HG03442 (cell line): ENCODE data around the gene NOP9.

Source experiments
- ATAC-seq: cut with Tn5 transposase; IDR thresholded peaks from one replicate; pipeline ENCODE4 v1.9.1; 2021; ENCODE audit warnings: mild to moderate bottlenecking, moderate library complexity; ENCODE audit not compliant: unreplicated experiment

NOP9 gene

DNA sequence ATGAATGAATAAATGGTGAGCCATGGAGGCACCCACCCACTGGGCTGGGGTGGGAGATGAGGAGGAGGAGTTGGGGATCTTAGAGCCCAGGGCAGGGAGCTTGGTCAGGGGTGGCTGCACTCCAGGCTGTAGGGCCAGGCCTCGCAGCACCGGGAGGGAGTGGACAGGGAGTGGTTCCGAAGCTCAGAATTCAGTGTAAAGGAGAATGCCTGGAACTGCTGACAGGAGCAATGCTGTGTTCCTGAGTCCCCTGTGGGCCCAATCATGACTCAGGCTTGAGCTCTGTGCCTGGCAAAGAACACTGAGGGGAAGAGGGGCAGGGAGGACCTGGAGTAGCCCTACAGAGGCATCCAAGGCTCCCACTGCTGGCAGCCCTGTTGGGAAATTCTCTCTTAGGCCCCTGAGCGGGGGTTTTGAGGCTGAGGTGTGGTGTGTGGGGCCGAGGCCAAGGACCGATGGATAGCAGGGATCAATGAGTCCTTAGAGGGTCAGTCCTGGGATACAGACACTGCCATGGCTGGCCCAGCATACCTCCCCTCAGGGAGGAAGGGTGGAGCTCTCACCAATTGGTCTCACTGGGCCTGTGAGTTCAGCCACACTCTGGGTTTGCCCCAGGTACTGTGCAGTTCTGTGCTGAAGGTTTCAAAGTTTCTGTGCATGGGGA, 18.7 kb upstream of the NOP9 start:
- ATAC-seq, result no peak

DNA sequence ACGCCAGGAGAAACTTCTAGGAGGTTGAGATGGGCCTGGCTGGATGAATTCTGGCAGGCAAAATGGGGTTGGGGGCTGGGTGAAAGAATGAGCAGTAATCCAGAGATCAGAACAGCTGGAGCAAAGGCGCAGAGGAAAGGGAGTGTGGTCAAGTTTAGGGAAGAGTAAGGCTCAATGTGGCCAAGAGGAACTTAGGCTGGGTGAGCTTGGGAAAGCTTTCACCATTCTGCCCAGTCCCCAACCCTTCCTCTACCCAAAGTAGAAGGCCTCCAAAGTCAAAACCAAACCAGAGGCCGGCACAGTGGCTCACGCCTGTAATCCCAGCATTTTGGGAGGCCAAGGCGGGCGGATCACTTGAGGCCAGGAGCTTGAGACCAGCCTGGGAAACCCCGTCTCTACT, 18.0 kb upstream of the NOP9 start:
- no peak for ATAC-seq

DNA sequence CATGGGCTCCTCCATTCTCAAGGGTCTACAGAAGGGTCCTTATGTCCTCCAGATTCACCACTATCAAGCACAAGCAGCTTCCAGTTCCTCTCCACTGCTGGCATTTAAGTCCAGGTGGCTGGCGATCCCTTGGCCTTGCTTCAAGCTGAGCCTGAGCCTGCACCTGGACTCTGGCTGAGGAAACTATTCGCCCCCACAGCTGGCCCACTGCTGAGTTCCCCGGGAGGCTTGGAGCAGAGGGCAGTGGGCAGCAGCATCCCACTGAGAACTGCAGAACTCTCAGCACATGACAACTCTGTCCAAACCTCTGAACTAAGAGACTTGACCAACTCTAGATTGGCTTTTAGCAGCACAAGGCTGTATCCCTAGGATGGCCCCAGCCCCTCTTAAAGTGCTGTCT, 16.9 kb upstream of the NOP9 start:
- no peak for ATAC-seq

DNA sequence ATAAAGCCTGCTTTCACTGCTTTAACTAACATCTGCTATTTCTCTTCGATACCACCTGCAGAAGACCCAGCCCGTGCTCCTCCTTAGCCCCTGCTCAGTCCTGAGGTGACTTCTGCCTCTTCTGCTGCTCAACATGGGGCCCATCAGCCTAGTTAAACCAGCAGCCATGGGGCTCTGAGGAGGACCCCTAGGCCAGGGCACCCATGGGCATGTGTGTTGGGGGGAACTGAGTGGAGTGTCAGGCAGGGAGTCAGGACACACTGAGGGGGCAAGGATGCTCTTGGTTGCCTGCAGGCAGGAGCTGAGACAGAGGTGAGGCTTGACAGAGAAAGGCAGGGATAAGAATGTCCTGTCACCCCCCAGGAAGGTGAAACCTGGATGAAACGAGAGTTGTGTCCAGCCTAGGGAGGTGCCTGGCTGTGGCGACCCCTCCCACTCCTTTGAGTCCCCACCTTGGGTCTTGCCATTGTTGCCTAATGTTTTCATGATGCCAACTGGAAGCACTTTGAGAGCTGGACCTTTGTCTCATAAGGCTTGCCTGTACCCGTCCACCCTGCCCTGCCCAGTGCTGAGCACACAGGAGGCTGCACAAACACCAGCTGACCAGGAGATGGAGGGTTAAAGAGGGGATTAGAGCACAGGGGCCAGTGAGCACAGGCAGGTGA, 15.7 kb upstream of the NOP9 start:
- ATAC-seq, result no peak

DNA sequence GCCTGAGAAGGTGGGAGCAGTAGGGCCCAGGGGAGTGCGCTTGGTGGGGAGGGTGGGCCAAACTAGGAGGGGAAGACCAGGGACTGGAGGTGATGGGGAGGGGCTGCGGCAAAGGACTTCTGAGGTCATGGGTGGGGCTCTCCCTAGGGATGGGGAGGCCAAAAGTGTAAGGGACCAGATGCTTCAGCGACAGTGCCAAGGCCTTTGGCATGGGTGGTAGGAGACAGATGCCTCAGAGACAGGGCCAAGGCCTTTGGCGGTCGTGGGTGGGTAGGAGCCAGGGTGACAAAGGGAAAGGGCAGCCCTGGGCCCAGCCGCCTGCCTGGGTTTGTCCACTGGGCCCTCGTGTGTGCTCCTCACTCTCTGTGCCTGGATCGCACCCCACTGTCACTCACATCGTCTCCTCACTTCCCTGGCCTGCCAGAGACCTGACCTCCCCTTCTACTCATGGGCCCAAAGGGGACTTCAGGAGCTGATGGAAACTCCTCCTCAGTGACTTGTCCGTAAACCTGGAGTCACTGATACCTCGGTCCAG, 15.1 kb upstream of the NOP9 start:
- no peak for ATAC-seq

DNA sequence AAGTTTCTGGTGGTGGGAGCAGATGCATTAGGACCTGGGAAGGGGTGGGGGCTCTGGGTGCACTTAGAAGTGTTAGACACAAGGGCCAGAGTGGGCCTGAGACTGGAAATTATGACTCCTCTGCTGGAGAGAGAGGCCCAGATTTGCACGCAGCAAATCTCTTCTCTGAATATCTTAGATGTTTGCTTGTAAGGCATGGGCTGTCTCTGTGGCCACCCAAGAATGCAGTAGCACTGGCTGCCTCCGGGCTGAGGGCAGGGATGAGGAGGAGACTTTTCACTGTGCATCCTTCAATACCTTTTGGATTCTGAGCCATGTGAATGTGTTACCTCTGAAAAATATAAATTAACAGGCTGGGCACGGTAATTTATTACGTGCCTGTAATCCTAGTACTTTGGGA, 14.3 kb upstream of the NOP9 start:
- ATAC-seq, result no peak

DNA sequence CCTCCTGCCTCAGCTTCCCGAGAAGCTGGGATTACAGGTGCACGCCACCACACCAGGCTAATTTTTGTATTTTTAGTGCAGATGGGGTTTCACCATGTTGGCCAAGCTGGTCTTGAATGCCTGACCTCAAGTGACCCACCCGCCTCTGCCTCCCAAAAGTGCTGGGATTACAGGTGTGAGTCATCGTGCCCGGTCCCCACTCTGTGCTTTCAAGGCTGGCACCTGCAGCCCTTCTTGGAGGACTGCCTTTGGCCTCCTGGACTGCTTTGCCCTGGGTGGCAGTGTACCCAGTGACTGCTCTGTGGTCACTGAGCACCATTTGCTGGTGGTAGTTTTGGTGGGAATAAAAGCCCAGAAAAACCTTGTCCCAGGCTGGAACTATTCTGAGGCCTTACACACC, 12.7 kb upstream of the NOP9 start:
- no peak for ATAC-seq

DNA sequence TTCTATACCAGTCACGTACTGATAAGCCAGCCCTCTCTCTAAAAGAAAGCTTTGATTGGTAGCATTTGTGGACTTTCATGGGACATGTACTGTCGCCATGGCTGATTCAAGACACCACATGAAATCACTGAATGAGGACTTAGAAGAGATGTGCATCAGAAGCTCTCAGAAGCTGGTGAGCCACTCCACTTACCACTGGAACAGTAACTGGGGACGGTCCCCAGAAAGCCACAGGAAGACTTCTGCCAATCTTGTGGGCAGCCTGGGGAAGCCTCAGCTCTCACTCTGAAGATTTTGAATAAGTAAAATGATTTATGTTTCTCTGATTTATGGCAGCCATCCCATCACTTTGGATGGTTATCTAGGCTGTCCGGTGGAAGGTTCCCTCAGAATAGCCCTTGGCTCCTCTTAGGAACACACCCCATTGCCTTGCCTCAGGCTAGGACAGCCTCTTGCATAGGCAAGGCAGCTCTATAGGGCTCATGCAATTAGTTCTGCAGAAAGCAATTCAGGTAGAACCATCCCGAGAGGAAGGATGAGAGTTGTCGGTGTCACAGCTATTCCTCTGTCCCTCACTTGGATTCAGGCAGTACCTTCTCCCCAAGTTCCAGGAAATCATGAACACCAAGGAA, 9.9 kb upstream of the NOP9 start:
- peak; percentile 92 for ATAC-seq

DNA sequence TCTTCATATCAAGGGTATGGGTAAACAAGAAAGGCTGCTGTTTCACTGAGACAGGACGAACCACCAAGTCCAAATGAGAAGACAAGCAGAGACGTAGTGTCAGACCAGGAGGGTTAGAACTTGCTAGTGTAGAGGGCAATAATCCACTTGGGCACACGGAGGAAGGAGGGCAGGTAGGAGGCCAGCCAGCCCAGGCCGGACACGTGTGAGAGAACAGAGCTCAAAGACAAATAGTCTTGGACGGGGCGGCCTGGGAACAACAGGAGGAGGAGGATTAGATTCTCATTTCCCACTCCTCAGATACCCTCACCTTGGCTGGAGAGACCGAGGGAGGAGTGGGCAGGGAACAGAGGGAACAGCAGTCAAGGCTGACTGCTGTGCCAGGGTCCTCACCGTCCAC, 8.9 kb upstream of the NOP9 start:
- no peak for ATAC-seq

DNA sequence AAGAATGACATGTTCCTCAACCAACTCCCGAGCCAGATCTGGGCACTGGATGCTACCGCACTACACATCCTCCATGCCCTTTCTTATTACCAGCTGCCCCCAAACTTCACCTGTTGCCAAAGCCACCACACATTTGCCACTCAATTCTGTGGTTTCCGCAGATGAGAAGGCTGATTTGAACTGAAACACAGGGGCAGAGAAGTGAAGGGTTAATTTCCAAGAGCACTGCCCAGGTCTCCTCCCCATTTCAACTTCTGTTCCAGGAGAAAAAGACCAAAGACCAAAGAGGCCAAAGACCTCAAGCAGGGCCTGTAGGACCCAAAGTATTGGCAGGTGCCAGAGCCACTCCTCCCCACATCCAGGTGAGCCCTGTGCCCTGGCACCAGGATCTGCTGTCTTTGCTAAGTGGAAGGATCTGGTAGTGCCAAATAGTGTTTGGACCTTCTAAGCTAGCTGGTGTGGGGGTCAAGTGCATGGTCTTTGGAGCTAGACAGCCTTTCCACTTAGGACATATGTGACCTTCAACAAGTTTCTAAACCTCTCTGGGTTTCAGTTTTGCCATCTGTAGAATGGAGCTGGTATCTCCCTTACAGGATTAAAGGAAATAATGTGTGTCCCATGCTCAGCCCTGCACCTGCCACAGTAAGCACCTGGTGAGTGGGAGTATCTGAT, 8.1 kb upstream of the NOP9 start:
- ATAC-seq, result no peak

DNA sequence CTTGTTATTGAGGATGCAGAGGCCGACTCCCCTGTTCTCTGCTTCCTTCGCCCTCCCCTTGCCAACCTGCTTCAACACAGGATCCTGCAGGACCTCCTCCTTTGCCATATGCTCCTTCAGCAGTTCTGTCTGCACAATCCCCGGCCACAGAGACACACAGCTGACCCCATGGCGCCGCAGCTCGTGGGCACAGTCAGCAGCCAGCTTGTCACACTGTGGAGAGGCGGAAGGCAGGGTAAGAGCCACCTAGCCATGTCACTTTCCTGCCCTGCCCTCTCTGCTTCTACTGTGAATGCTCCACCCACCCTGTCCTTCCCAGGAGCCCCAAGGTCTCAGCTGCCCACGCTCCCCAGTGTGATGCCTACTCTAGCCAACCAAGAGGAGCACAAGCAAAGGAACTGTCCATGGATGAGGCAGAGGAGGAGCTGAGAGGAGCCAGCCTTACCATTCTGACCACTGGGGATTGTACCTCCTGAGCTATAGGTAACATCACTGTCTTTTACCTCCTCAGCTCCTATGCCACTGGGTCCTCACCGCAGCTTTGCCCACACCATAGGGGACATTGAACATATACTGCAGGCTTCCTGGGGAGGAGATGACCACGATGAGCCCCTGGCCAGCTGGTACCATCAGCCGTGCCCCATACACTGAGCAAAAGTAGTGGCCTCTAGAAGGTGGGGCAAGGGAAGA, 7.4 kb upstream of the NOP9 start:
- no peak for ATAC-seq

DNA sequence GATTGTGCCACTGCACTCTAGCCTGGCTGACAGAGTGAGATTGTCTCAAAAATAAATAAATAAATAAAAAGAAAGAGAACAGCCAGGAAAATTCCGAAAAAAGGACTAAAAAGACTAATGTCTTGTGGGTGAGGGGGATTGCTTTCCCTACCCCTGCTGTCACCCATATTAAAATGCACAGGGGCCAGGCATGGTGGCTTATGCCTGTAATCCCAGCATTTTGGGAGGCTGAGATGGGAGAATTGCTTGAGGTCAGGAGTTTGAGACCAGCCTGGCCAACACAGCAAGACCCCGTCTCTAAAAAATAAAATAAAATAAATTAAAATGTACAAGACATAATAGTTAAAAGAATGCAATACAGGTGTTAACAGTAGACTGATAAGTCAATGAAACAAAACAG, 6.1 kb upstream of the NOP9 start:
- ATAC-seq, result no peak

DNA sequence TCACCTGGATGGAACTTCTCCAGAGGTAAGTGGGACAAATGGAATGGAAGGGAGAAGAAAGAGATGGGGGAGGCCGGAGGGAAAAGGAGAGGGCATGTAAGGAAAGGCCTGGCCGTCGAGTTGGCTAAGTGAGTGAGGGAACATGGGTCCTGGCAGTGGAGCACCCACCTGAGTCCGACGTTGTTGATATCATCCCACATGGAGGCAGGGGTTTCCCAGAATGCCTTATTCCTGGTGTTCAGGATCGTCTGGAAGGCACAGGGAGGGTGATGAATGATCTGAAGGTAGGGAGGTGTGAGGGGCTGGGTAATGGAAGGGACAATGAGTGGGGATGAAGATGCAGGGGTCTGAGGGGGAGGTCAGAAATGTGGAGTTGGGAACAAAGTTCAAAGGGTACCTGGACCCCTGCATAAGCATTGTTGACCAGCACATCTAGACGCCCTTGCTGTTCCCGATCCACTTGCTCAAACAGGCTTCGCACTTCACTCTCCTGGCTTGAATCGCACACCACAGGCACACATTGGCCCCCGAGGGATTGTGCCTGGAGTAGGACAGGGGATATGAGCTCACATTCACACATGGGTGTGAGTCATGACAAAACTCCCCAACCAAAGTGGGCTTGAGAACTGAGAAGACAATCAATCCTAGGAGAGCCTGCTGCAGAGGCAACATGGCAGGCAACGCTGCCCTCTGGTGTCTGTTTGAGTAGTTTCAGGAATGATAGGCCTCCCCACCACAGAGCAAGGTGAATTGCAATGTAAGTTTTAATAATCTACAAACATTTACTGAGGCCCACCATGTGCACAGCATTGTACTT, 3.1 kb upstream of the NOP9 start:
- peak; percentile 40 for ATAC-seq

DNA sequence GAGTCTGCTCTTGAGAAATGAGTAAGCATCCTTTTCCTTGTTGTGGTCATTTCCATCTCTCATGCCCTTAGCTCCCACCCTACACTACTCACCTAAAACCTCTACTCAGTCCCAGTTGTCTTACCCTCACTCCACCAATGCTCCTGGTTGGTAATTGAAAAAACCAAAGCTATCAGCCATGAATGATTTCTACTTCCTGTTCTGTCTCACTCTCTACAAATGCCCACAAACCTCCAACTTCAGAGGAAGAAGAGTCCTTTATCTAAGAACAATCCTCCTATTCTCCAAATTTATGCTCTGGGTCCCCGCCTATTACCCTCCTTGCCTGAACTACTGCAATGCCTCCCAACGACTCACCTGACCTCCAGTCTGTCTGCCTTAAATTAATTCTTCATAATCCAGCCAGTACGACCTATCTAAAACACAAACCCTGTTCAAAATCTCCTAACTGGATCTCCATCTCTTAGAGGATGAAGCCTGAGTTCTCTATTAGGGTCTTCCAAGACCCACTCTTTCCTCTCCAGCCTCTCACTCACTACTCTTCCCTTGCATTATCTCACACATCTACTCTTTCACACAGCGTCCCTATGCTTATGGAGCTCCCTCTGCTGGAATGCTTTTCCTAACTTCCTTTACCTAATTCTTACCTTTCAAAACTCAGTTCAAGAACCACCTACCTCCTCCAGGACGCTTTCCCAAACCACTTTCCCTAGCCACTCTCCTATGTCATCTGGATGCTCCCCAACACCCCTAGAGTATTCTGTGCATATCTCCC, 2.3 kb upstream of the NOP9 start:
- ATAC-seq, result peak; percentile 16

DNA sequence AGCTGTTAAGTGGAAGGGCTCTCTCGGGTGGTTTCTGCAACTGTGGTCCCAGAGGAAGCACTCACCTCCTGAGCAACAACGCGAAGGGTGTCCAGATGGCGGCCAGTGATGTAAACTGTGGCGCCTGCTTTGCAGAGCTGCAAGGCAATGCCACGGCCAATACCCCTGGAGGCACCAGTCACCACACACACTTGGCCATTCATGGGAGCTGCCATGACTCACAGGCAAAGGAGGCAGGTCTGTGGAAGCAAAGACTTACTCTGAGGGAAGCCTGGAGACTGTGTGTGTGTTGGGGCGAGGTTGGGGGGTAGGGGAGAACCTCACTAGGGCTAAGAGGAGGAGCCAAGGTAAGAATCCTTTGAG, 777 bp upstream of the NOP9 start:
- no peak for ATAC-seq

DNA sequence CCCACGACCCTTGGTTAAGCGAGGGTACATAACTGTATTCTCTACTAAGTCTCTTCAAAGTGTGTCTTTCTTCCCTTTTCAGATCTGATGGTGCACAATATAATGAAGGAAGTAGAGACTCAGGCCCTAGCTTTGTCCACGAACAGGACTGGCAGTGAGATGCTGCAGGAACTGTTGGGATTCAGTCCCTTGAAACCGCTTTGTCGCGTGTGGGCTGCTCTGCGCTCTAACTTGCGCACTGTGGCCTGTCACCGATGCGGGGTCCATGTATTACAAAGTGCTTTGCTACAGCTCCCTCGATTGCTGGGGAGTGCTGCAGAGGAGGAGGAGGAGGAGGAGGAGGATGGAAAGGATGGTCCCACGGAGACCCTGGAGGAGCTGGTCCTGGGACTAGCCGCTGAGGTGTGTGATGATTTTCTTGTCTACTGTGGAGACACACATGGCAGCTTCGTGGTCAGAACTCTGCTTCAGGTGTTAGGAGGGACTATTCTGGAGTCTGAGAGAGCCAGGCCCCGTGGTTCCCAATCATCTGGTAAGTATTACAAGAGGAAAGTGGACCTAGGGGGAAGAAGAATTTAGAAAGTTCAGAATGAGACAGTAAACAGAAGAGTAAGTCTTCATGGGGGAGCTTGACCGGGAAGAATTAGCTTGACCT, 803 bp downstream of the NOP9 start:
- ATAC-seq, result no peak

DNA sequence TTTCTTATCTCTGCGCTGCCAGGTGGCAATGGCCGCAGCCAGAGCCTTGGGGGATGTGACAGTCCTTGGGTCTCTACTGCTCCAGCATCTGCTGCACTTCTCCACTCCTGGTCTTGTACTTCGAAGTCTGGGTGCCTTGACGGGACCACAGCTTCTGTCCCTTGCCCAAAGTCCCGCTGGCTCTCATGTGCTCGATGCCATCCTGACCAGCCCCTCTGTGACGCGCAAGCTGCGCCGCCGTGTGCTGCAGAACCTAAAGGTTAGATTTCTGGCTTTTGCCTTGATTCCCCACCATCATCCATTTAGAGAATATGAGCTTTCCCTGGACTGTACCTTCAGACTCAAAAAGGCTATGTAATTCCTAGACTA, 4.4 kb downstream of the NOP9 start:
- no peak for ATAC-seq

DNA sequence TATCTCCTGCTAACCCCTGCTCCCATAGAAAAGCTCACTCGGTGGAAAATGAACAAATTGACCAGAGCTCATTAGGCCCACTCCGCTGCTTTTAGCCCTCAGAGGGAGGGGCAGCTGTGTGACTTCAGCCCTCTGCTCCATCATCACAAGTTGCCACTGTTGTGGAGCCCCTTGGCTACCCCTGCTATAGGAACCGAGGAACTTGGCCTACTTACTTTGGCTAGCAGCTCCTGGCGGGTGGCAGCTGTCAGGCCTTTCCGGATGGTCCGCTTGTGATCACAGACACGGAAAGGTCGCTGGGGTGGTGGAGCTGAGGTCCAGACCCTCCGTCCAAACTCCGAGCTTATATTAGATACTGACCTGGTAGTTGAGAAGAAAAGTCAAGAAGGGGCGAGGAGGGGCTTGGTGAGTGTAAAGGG, 7.5 kb downstream of the NOP9 start:
- ATAC-seq, result no peak
